Left lung (tissue), 10 donors: ENCODE results near the gene NTN4. TPM values are rescaled to one million over a fixed set of nuclear protein-coding genes. Genes with fewer than 3 reads are reported as not detected.
"Not testable (repeated sequence)": the region's sequence is repeated elsewhere in the genome, so short reads cannot be mapped to it uniquely, and the experiment has no call there.

ENCODE experiments used
- ATAC-seq: fragments of 200-7000 bp; cut with Tn5 transposase; one replicate; pipeline ENCODE4 v1.9.1; 2020; ENCODE audit warnings: moderate library complexity
- DNase-seq, 4 donors: peaks; one replicate each; pipeline ENCODE4 v3.0.0-alpha.2; 2013 to 2020
- H3K27ac ChIP-seq, 2 donors: fragments of 200-600 bp; sonication (generic) in 1 of 2; one replicate each; pipeline versions ENCODE4 v1.5.0 to v1.8.0; 2020 to 2021
- H3K27me3 ChIP-seq, 2 donors: fragments of 200-600 bp; sonication (generic) in 1 of 2; one replicate each; pipeline versions ENCODE4 v1.5.0 to v1.8.0; 2020 to 2021
- H3K36me3 ChIP-seq, 2 donors: fragments of 200-600 bp; sonication (generic) in 1 of 2; one replicate each; pipeline versions ENCODE4 v1.5.0 to v1.8.0; 2020 to 2021
- H3K4me1 ChIP-seq, 2 donors: fragments of 200-600 bp; one replicate each; pipeline ENCODE4 v1.8.0; 2021
- H3K4me3 ChIP-seq, 2 donors: fragments of 200-600 bp; sonication (generic) in 1 of 2; one replicate each; pipeline versions ENCODE4 v1.5.0 to v1.8.0; 2020 to 2021; ENCODE audit warnings: mild to moderate bottlenecking in 1 of 2
- H3K9me3 ChIP-seq, 2 donors: fragments of 200-600 bp; sonication (generic) in 1 of 2; one replicate each; pipeline versions ENCODE4 v1.5.0 to v1.8.0; 2020 to 2021
- CTCF ChIP-seq, 2 donors: fragments of 200-600 bp; sonication (generic) in 1 of 2; IDR thresholded peaks; one replicate each; pipeline versions ENCODE4 v1.5.0 to v1.8.0; 2021; ENCODE audit warnings: antibody characterized with exemption in 2 of 2
- intact Hi-C, 2 donors: fragments of 100-400 bp; cut with DNase I; formaldehyde crosslinking; loops; one replicate each; pipeline versions ENCODE4 v1.11.2 to v1.14.2; 2022
- polyA plus RNA-seq, 6 donors: library from polyadenylated mRNA; unstranded; fragments of 120-200 nt; gene quantifications; one replicate each; pipeline ENCODE4 v1.2.1, GENCODE V29; 2013; ENCODE audit not compliant: insufficient read length in 6 of 6
- total RNA-seq, 2 donors: library from RNA; stranded (reverse); fragmentation: NEBNext Ultra II Directional; extraction: Animal tissue kit (Norgen Biotek cat#: 25700); gene quantifications; one replicate each; pipeline ENCODE4 v1.2.1, GENCODE V29; 2021
- donor health status: DM: no; HTN: yes; CAD: no.
- donor health status: DM: no; HTN: no; CAD: no.

The NTN4 gene
- total and polyA plus RNA-seq, 8 donors = 22.6 to 81.5 (median 34.1) TPM

DNA sequence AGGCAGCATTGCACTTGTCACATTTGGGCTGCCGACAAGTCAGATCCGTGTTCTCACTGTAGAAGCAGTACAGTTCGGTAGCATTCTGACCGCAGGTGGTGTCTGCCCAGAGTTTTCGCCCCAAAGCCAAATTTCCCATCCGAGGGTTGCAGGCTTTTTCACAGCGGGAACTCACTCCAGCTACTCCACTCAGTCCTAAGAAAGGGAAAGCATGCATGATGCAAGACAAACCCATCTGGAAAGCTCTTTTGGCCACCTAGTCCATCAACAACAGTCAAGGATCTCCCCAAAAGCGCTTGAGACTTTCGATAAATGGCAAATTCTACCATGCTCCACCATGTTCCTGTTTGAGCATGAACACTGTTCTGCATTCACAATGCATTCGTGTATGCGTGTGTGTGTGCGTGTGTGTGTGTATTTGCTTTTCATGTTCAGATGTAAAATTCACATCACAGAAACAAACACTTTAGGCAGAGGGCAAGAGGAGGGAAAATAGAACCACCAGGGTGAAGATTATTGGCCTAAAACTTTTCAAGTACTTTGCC, 3.2 kb downstream of the NTN4 start:
- intact Hi-C loops = no loop called here
- H3K4me1 ChIP-seq = peaks cover 0 to 9% of the 10 kb centered on the region in 2 donors
- no peak for DNase-seq
- H3K9me3 ChIP-seq = no peaks in the 10 kb centered on the region
- H3K27ac ChIP-seq = no peak overlapping the region
- peak overlapping the region in 1 of 2 donors; percentile 6 for H3K4me3 ChIP-seq
- TF ChIP-seq CTCF (IDR thresholded peaks at IDR 0.05) = no peak
- ATAC-seq = no peak
- H3K27me3 ChIP-seq = peaks cover 10 to 58% of the 10 kb centered on the region in 2 donors
- H3K36me3 ChIP-seq = no peaks in the 10 kb centered on the region

- H3K9me3 ChIP-seq = no peaks in the 10 kb centered on the region
- TF ChIP-seq CTCF (IDR thresholded peaks at IDR 0.05) = no peak
- H3K36me3 ChIP-seq = no peaks in the 10 kb centered on the region
- DNase-seq (no peak), ATAC-seq (no peak)
- intact Hi-C loops = no loop called here
- no peak overlapping the region for H3K27ac ChIP-seq
- H3K4me3 ChIP-seq = no peak overlapping the region
- peaks cover 0 to 6% of the 10 kb centered on the region in 2 donors for H3K4me1 ChIP-seq
- H3K27me3 ChIP-seq = peaks cover 10 to 33% of the 10 kb centered on the region in 2 donors
Observed at GRCh38 chr12:95784915-95785314, 5.6 kb downstream of the NTN4 start.

DNA sequence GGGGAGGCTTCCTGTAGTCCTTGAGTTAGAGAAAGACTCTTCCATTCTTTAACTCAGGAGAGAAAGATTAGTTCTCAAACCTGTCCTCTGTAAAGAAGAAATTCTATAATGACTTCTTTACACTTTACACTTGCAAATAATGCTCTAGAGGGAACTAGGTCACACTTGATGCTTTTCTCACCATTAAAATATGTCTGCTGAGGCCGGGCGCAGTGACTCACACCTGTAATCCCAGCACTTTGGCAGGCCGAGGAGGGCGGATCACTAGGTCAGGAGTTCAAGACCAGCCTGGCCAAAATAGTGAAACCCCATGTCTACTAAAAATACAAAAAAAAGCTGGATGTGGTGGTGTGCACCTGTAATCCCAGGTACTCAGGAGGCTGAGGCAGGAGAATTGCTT, 6.3 kb downstream of the NTN4 start:
- Histone ChIP-seq H3K9me3 (no peaks in the 10 kb centered on the region), H3K27ac (no peak overlapping the region), H3K36me3 (no peaks in the 10 kb centered on the region), H3K4me3 (no peak overlapping the region), H3K4me1 (peaks cover 0 to 4% of the 10 kb centered on the region in 2 donors), H3K27me3 (peaks cover 6 to 27% of the 10 kb centered on the region in 2 donors)
- ATAC-seq (no peak), DNase-seq (no peak)
- intact Hi-C loops = no loop called here
- no peak for TF ChIP-seq CTCF (IDR thresholded peaks at IDR 0.05)

DNA sequence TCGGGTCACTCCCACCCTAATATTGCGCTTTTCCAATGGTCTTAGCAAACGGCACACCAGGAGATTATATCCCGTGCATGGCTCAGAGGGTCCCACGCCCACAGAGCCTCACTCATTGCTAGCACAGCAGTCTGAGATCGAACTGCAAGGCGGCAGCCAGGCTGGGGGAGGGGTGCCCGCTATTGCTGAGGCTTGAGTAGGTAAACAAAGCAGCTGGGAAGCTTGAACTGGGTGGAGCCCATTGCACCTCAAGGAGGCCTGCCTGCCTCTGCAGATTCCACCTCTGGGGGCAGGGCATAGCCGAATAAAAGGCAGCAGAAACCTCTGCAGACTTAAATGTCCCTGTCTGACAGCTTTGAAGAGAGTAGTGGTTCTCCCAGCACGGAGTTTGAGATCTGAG, 15.1 kb downstream of the NTN4 start:
- H3K4me3 ChIP-seq, H3K4me1 ChIP-seq, ATAC-seq, intact Hi-C loops, H3K9me3 ChIP-seq, H3K27ac ChIP-seq, H3K36me3 ChIP-seq, DNase-seq, H3K27me3 ChIP-seq: not testable (repeated sequence)

DNA sequence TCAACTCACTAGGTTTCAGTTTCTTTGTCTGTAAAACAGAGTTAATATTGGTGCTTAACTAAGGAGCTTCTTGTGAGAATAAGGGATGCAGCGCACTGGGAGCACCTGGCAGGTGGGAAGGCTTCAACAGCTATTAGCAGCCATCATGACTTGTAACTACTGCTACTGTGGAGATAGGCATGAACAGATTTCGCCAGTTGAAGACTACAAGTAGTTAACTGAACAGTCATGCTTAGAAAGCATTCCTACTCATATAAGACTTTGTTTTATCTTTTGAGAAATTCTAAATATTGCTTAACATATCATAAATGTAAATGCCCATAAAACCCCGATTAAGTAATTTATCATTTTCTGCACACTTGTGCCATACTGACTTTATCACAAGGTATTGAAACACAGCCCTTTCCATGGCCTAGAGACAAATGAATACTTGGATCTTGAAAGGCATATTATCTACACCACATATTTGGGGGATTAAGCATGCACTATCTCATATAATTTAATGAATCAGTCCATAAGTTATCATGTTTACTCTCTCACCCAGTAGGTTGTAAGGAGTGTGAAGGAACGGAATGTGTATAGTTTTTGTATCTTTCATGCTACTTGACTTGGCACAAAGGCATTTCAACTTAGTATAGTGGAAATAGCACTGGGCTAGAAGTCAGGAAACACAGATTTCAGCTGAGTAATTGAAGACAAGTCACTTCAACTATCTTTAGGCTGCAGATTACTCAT, 16.1 kb downstream of the NTN4 start:
- Histone ChIP-seq H3K36me3 (no peaks in the 10 kb centered on the region), H3K9me3 (no peaks in the 10 kb centered on the region), H3K4me1 (no peaks in the 10 kb centered on the region), H3K27me3 (no peaks in the 10 kb centered on the region), H3K4me3 (no peak overlapping the region), H3K27ac (no peak overlapping the region)
- TF ChIP-seq CTCF (IDR thresholded peaks at IDR 0.05) = no peak
- ATAC-seq (peak; percentile 18), DNase-seq (no peak)
- intact Hi-C loops = no loop called here
